Upper lobe of left lung (tissue), 4 donors: ENCODE measurements around the gene RBKS.

Experiments used
- CTCF ChIP-seq, 6 experiments: fragments of 450-650 bp in 4 of 6; fragments of 200-600 bp in 2 of 6; sonication (generic) in 2 of 6; IDR thresholded peaks; one replicate each; pipeline ENCODE4 v1.5.1; 2016 to 2019; ENCODE audit warnings: antibody characterized with exemption in 6 of 6
- POLR2A ChIP-seq, 4 donors: fragments of 450-650 bp; IDR thresholded peaks; one replicate each; pipeline ENCODE4 v1.5.1; 2016 to 2017; ENCODE audit warnings: antibody characterized with exemption in 4 of 4, mild to moderate bottlenecking in 2 of 4

- TF ChIP-seq CTCF (IDR thresholded peaks at IDR 0.05), result no peak
- TF ChIP-seq POLR2A (IDR thresholded peaks at IDR 0.05), result no peak
Measured at GRCh38 chr2:27773959-27774358, 116.2 kb downstream of the RBKS start.
